Parathyroid adenoma (tissue), 2 donors: ENCODE measurements around the gene RRM1.
"Not testable (repeated sequence)": the region's sequence is repeated elsewhere in the genome, so short reads cannot be mapped to it uniquely, and the experiment has no call there.

Experiments
- H2AFZ ChIP-seq: fragments of 300-600 bp; sonication (generic); one replicate; pipeline ENCODE4 v1.7.0; 2017; ENCODE audit warnings: antibody characterized with exemption, mild to moderate bottlenecking
- H3K27ac ChIP-seq: fragments of 300-600 bp; sonication (generic); one replicate; pipeline ENCODE4 v1.7.0; 2017
- H3K27me3 ChIP-seq: fragments of 300-600 bp; sonication (generic); one replicate; pipeline ENCODE4 v1.7.0; 2017; ENCODE audit warnings: low read length; ENCODE audit not compliant: control insufficient read depth, insufficient read depth
- H3K36me3 ChIP-seq: fragments of 300-600 bp; sonication (generic); one replicate; pipeline ENCODE4 v1.7.0; 2017; ENCODE audit warnings: low read length; ENCODE audit not compliant: control insufficient read depth, insufficient read depth
- H3K4me1 ChIP-seq: fragments of 300-600 bp; sonication (generic); one replicate; pipeline ENCODE4 v1.7.0; 2017; ENCODE audit warnings: control low read depth
- H3K4me2 ChIP-seq: fragments of 300-600 bp; sonication (generic); one replicate; pipeline ENCODE4 v1.7.0; 2017; ENCODE audit warnings: low read length
- H3K4me3 ChIP-seq: fragments of 300-600 bp; sonication (generic); one replicate; pipeline ENCODE4 v1.7.0; 2017; ENCODE audit warnings: low read depth, low read length
- H3K79me2 ChIP-seq: fragments of 300-600 bp; sonication (generic); one replicate; pipeline ENCODE4 v1.7.0; 2017; ENCODE audit warnings: control low read depth
- H3K9ac ChIP-seq: fragments of 300-600 bp; sonication (generic); one replicate; pipeline ENCODE4 v1.7.0; 2017; ENCODE audit warnings: mild to moderate bottlenecking
- H3K9me3 ChIP-seq: fragments of 300-600 bp; sonication (generic); one replicate; pipeline ENCODE4 v1.7.0; 2017; ENCODE audit warnings: low read length; ENCODE audit not compliant: control insufficient read depth
- CTCF ChIP-seq: fragments of 300-600 bp; sonication (generic); IDR thresholded peaks from one replicate; pipeline ENCODE4 v1.7.0; 2017; ENCODE audit warnings: antibody characterized with exemption, mild to moderate bottlenecking
- donor health status: primary hyperparathyroidism.

The RRM1 gene

GRCh38 chr11:4167292-4167691 lies 72.7 kb downstream of the RRM1 start:
- H3K79me2 ChIP-seq: no peaks in the 10 kb centered on the region
- H3K4me2 ChIP-seq: no peak overlapping the region
- H3K4me3 ChIP-seq: no peak overlapping the region
- no peak overlapping the region for H3K27ac ChIP-seq
- no peak overlapping the region for H2AFZ ChIP-seq
- no peaks in the 10 kb centered on the region for H3K36me3 ChIP-seq
- H3K9me3 ChIP-seq: no peaks in the 10 kb centered on the region
- H3K27me3 ChIP-seq: no peaks in the 10 kb centered on the region
- no peaks in the 10 kb centered on the region for H3K4me1 ChIP-seq
- TF ChIP-seq CTCF: no peak
- H3K9ac ChIP-seq: no peak overlapping the region

- Histone ChIP-seq H3K36me3 (no peaks in the 10 kb centered on the region), H3K79me2 (no peaks in the 10 kb centered on the region), H2AFZ (no peak overlapping the region), H3K4me2 (no peak overlapping the region), H3K27me3 (no peaks in the 10 kb centered on the region), H3K9me3 (no peaks in the 10 kb centered on the region), H3K9ac (no peak overlapping the region), H3K4me1 (no peaks in the 10 kb centered on the region), H3K27ac (no peak overlapping the region), H3K4me3 (no peak overlapping the region)
- TF ChIP-seq CTCF: no peak
Observed at GRCh38 chr11:4167758-4168157, 73.2 kb downstream of the RRM1 start.

- H2AFZ ChIP-seq, H3K4me1 ChIP-seq, H3K79me2 ChIP-seq, H3K4me2 ChIP-seq, H3K4me3 ChIP-seq, H3K36me3 ChIP-seq, H3K27ac ChIP-seq, H3K27me3 ChIP-seq, H3K9ac ChIP-seq, H3K9me3 ChIP-seq: not testable (repeated sequence)
Observed at GRCh38 chr11:4175620-4176350, 81.2 kb downstream of the RRM1 start.

- Histone ChIP-seq H3K4me1 (no peaks in the 10 kb centered on the region), H3K27me3 (no peaks in the 10 kb centered on the region), H3K4me2 (no peak overlapping the region), H3K4me3 (no peak overlapping the region), H3K9me3 (no peaks in the 10 kb centered on the region), H3K9ac (no peak overlapping the region), H3K36me3 (no peaks in the 10 kb centered on the region), H2AFZ (no peak overlapping the region), H3K79me2 (no peaks in the 10 kb centered on the region), H3K27ac (no peak overlapping the region)
- no peak for TF ChIP-seq CTCF
Observed at GRCh38 chr11:4178813-4179662, 84.4 kb downstream of the RRM1 start.

- H3K4me1 ChIP-seq: no peaks in the 10 kb centered on the region
- no peak overlapping the region for H3K9ac ChIP-seq
- no peak for TF ChIP-seq CTCF
- no peak overlapping the region for H3K27ac ChIP-seq
- H3K9me3 ChIP-seq: no peaks in the 10 kb centered on the region
- H3K36me3 ChIP-seq: no peaks in the 10 kb centered on the region
- H3K4me2 ChIP-seq: no peak overlapping the region
- no peak overlapping the region for H3K4me3 ChIP-seq
- no peak overlapping the region for H2AFZ ChIP-seq
- no peaks in the 10 kb centered on the region for H3K79me2 ChIP-seq
- H3K27me3 ChIP-seq: no peaks in the 10 kb centered on the region
Observed at GRCh38 chr11:4180441-4181183, 86.0 kb downstream of the RRM1 start.
